Loucy (cell line): Measurements from ENCODE around the gene ARL3.

Experiments
- H2AFZ ChIP-seq: fragments of 200-600 bp; sonication (generic); 2 replicates; pipeline ENCODE4 v1.6.0; 2016; ENCODE audit warnings: antibody characterized with exemption, mild to moderate bottlenecking, low read length, moderate library complexity
- H3F3A ChIP-seq: fragments of 200-600 bp; 2 replicates; pipeline ENCODE4 v1.6.0; 2016; ENCODE audit warnings: antibody characterized with exemption, low read depth, mild to moderate bottlenecking
- H3K27me3 ChIP-seq: fragments of 200-600 bp; sonication (generic); 2 replicates; pipeline ENCODE4 v1.6.1; 2014; ENCODE audit warnings: low read length, mild to moderate bottlenecking; ENCODE audit not compliant: insufficient read depth, poor library complexity, severe bottlenecking
- H3K36me3 ChIP-seq: fragments of 200-600 bp; sonication (generic); 2 replicates; pipeline ENCODE4 v1.6.1; 2016; ENCODE audit warnings: low read length; ENCODE audit not compliant: insufficient read depth
- H3K4me1 ChIP-seq: fragments of 200-600 bp; sonication (generic); 2 replicates; pipeline ENCODE4 v1.5.1; 2014; ENCODE audit warnings: low read length, mild to moderate bottlenecking; ENCODE audit not compliant: insufficient read depth, poor library complexity, severe bottlenecking
- H3K4me2 ChIP-seq: fragments of 200-600 bp; sonication (generic); 2 replicates; pipeline ENCODE4 v1.6.0; 2014; ENCODE audit warnings: antibody characterized with exemption, low read length, low read depth, mild to moderate bottlenecking; ENCODE audit not compliant: poor library complexity, severe bottlenecking
- H3K4me3 ChIP-seq: fragments of 200-600 bp; sonication (generic); 2 replicates; pipeline ENCODE4 v1.5.1; 2014; ENCODE audit warnings: low read length, mild to moderate bottlenecking, mixed read lengths; ENCODE audit not compliant: poor library complexity, severe bottlenecking
- H3K79me2 ChIP-seq: fragments of 200-600 bp; sonication (generic); 2 replicates; pipeline ENCODE4 v1.6.1; 2014; ENCODE audit warnings: low read length; ENCODE audit not compliant: insufficient read depth
- H3K9ac ChIP-seq: fragments of 200-600 bp; sonication (generic); 2 replicates; pipeline ENCODE4 v1.6.0; 2014; ENCODE audit warnings: mild to moderate bottlenecking, low read depth, low read length, moderate library complexity; ENCODE audit not compliant: poor library complexity, severe bottlenecking
- H3K9me2 ChIP-seq: fragments of 200-600 bp; sonication (generic); replicated peaks from 2 replicates; pipeline ENCODE4 v1.6.1; 2016; ENCODE audit warnings: low read depth, low read length, mixed read lengths
- H3K9me3 ChIP-seq: fragments of 200-600 bp; sonication (generic); 2 replicates; pipeline ENCODE4 v1.6.1; 2014; ENCODE audit warnings: mild to moderate bottlenecking, antibody characterized with exemption, low read length, low read depth; ENCODE audit not compliant: insufficient read depth
- H4K20me1 ChIP-seq: fragments of 200-600 bp; sonication (generic); 2 replicates; pipeline ENCODE4 v1.6.0; 2014; ENCODE audit warnings: antibody characterized with exemption, low read length, mild to moderate bottlenecking; ENCODE audit not compliant: insufficient read depth, poor library complexity, severe bottlenecking
- EZH2phosphoT487 ChIP-seq: fragments of 200-600 bp; IDR thresholded peaks from 2 replicates; pipeline ENCODE4 v1.6.1; 2018; ENCODE audit warnings: antibody characterized with exemption, mild to moderate bottlenecking, moderate library complexity, borderline replicate concordance
- TF ChIP-seq, protein P1 (sequence below): fragments of 200-600 bp; sonication (generic); conservative IDR thresholded peaks from 2 replicates; pipeline ENCODE4 v1.5.1; 2014; ENCODE audit warnings: mild to moderate bottlenecking, antibody characterized with exemption, low read length

The ARL3 gene

DNA sequence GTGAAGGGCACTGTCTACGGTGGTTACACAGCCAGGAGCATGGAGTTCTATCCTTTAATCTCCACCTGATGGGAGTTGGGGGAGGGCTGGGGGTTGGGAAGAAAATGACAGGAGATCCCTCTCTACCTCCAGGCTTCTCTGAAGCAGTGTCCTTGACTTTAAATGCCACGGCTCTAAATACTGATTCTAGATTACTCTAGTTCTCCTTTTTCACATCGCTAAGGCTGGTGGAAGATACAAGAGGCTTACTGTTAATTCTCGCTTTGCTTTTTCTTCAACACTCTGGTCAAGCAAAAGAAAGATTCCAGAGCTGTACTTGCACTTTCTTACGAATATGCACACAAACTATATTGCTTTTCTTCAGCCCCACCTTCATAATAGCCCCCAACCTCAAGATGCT is 30.5 kb downstream of the ARL3 start:
- Histone ChIP-seq H3K4me2 (no peak overlapping the region), H3K9me2 (no peaks in the 10 kb centered on the region), H3K9ac (no peak overlapping the region), H3K27me3 (no peaks in the 10 kb centered on the region), H4K20me1 (no peaks in the 10 kb centered on the region), H3F3A (no peaks in the 10 kb centered on the region), H3K36me3 (peaks cover 8% of the 10 kb centered on the region; the same call in 1 of the 2 replicates), H3K4me3 (no peak overlapping the region), H3K79me2 (no peaks in the 10 kb centered on the region), H3K4me1 (peaks cover 6% of the 10 kb centered on the region), H3K9me3 (no peaks in the 10 kb centered on the region), H2AFZ (no peak overlapping the region)
- TF ChIP-seq, protein P1, sequence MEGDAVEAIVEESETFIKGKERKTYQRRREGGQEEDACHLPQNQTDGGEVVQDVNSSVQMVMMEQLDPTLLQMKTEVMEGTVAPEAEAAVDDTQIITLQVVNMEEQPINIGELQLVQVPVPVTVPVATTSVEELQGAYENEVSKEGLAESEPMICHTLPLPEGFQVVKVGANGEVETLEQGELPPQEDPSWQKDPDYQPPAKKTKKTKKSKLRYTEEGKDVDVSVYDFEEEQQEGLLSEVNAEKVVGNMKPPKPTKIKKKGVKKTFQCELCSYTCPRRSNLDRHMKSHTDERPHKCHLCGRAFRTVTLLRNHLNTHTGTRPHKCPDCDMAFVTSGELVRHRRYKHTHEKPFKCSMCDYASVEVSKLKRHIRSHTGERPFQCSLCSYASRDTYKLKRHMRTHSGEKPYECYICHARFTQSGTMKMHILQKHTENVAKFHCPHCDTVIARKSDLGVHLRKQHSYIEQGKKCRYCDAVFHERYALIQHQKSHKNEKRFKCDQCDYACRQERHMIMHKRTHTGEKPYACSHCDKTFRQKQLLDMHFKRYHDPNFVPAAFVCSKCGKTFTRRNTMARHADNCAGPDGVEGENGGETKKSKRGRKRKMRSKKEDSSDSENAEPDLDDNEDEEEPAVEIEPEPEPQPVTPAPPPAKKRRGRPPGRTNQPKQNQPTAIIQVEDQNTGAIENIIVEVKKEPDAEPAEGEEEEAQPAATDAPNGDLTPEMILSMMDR, result no peak
- TF ChIP-seq EZH2phosphoT487, result no peak

DNA sequence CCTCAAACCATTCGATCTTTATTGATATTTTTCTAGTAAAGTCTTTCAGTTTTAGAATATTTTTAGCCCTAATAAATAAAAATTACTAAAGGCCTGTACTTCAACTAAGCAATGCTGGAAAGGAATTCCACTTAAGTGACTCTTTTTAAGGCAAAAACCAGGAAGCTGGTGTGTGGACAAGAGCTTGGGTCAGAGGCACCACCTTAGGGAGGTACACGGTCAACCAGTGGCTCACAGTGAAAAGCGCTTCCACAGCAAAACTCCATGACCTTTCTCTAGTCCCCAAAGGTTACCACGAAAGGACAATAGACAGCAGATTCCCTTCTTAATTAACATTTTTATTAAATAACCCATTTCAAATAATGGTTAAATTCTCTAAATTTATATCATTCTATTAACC is 31.2 kb downstream of the ARL3 start:
- no peak overlapping the region for H3K4me3 ChIP-seq
- no peaks in the 10 kb centered on the region for H3K9me2 ChIP-seq
- H3K4me2 ChIP-seq, result no peak overlapping the region
- H4K20me1 ChIP-seq, result no peaks in the 10 kb centered on the region
- no peak overlapping the region for H2AFZ ChIP-seq
- H3K4me1 ChIP-seq, result peaks cover 10% of the 10 kb centered on the region
- H3K9ac ChIP-seq, result no peak overlapping the region
- TF ChIP-seq, protein P1, result no peak
- TF ChIP-seq EZH2phosphoT487, result no peak
- H3F3A ChIP-seq, result no peaks in the 10 kb centered on the region
- H3K9me3 ChIP-seq, result no peaks in the 10 kb centered on the region
- peaks cover 8% of the 10 kb centered on the region; the same call in 1 of the 2 replicates for H3K36me3 ChIP-seq
- no peaks in the 10 kb centered on the region for H3K79me2 ChIP-seq
- no peaks in the 10 kb centered on the region for H3K27me3 ChIP-seq

- no peak overlapping the region for H3K4me2 ChIP-seq
- no peak overlapping the region for H3K4me3 ChIP-seq
- H3K36me3 ChIP-seq, result peaks cover 8% of the 10 kb centered on the region; the same call in 1 of the 2 replicates
- H3K9me3 ChIP-seq, result no peaks in the 10 kb centered on the region
- peaks cover 13% of the 10 kb centered on the region for H3K4me1 ChIP-seq
- H3K27me3 ChIP-seq, result no peaks in the 10 kb centered on the region
- no peak overlapping the region for H3K9ac ChIP-seq
- no peaks in the 10 kb centered on the region for H3F3A ChIP-seq
- no peaks in the 10 kb centered on the region for H4K20me1 ChIP-seq
- no peaks in the 10 kb centered on the region for H3K9me2 ChIP-seq
- H2AFZ ChIP-seq, result no peak overlapping the region
- no peaks in the 10 kb centered on the region for H3K79me2 ChIP-seq
- TF ChIP-seq, protein P1, result no peak
- TF ChIP-seq EZH2phosphoT487, result no peak
Observed at GRCh38 chr10:102682416-102682815, 31.8 kb downstream of the ARL3 start.
